Prostate gland (tissue), 2 donors: ENCODE measurements around the gene SHROOM4.

Experiments used
- CTCF ChIP-seq, 4 experiments: fragments of 200-600 bp in 2 of 4; fragments of 450-650 bp in 2 of 4; sonication (generic) in 2 of 4; IDR thresholded peaks; 1 replicate in 3 of 4; 2 replicates in 1 of 4; pipeline ENCODE4 v1.5.1; 2016 to 2019; ENCODE audit warnings: antibody characterized with exemption in 4 of 4, mild to moderate bottlenecking in 2 of 4, moderate library complexity in 2 of 4
- POLR2AphosphoS5 ChIP-seq: sonication (generic); formaldehyde crosslinking; IDR thresholded peaks from one replicate; pipeline ENCODE4 v1.6.1; 2017; ENCODE audit warnings: antibody characterized with exemption

GRCh38 chrX:50684871-50685270 is 129.1 kb downstream of the SHROOM4 start:
- no peak for TF ChIP-seq POLR2AphosphoS5
- TF ChIP-seq CTCF (IDR thresholded peaks at IDR 0.05): no peak
